ENCODE results near the gene SKOR1.

DNA sequence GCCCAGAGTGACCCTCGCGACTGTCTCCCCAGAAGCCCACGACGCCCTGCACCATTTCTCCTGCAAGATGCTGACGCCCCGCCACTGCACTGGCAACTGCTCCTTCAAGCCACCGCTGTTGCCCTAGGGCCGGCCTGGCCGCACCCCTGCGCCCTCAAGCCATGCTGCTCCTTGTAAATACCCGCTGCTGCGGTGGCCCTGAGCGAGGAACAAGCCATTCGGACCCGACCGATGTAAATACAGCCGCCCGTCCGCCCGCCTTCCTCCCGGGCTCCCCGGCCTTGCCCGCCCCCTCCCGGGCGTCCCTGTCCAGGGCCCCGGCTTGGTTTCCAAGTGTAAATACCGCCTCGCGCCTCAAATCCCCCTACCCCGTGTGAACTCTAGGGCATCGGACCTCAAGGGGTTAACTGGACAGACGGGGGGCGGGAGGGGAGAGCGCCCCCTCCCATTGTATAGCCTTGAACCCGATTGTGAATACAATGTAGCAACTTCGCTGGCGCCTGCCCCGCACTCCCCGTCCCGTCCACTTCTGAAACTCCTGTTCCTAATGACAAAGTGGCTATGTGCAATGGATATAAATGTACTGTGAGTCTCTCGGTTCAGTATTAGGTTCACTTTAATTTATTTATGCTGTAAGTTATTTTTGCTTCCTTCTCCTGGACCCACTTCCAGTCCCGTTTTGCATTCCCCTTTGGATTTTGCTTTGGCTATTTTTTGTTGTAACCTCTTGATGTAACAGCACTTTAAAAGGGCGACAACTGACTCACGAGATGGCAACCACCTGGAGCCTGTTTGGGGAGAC lies 8.6 kb downstream of the SKOR1 start:
- TF ChIP-seq EZH2 (IDR thresholded peaks at IDR 0.05; ENCODE audit: insufficient read depth, poor library complexity, severe bottlenecking) (peak; percentile 90), EZH2phosphoT487 (IDR thresholded peaks at IDR 0.05; ENCODE audit: insufficient read depth, low read depth) (no peak)

All from GM23248 (cell line).